Globus pallidus (tissue), 1 donor: ENCODE results near the gene SLC35F3.
"Not testable (repeated sequence)": the region's sequence is repeated elsewhere in the genome, so short reads cannot be mapped to it uniquely, and the experiment has no call there.

ENCODE experiments used
- DNase-seq: peaks from one replicate; pipeline ENCODE4 v3.0.0-alpha.2; 2015; ENCODE audit warnings: low spot score

Gene SLC35F3

GRCh38 chr1:234107416-234108021, 203.0 kb downstream of the SLC35F3 start:
- no peak for DNase-seq

- no peak for DNase-seq
These were observed 204.4 kb downstream of the SLC35F3 start for GRCh38 chr1:234108921-234109320.

GRCh38 chr1:234109840-234110239, 205.4 kb downstream of the SLC35F3 start:
- no peak for DNase-seq

- DNase-seq: peak; percentile 38
These were observed 207.1 kb downstream of the SLC35F3 start for GRCh38 chr1:234111458-234112142.

GRCh38 chr1:234114648-234115307, 210.3 kb downstream of the SLC35F3 start:
- peak; percentile 45 for DNase-seq

- no peak for DNase-seq
These were observed 214.4 kb downstream of the SLC35F3 start for GRCh38 chr1:234118911-234119310.

GRCh38 chr1:234119431-234119830, 215.0 kb downstream of the SLC35F3 start:
- no peak for DNase-seq

GRCh38 chr1:234120327-234120944, 216.0 kb downstream of the SLC35F3 start:
- no peak for DNase-seq

- DNase-seq: not testable (repeated sequence)
These were observed 217.2 kb downstream of the SLC35F3 start for GRCh38 chr1:234121659-234122058.

GRCh38 chr1:234122571-234122970, 218.1 kb downstream of the SLC35F3 start:
- DNase-seq: not testable (repeated sequence)

- DNase-seq: no peak
These were observed 219.4 kb downstream of the SLC35F3 start for GRCh38 chr1:234123867-234124266.

GRCh38 chr1:234125283-234125682, 220.8 kb downstream of the SLC35F3 start:
- DNase-seq: no peak

- no peak for DNase-seq
These were observed 221.2 kb downstream of the SLC35F3 start for GRCh38 chr1:234125714-234126113.

GRCh38 chr1:234127026-234127671, 222.7 kb downstream of the SLC35F3 start:
- DNase-seq: no peak

GRCh38 chr1:234132795-234133194, 228.3 kb downstream of the SLC35F3 start:
- DNase-seq: no peak

GRCh38 chr1:234134878-234135277, 230.4 kb downstream of the SLC35F3 start:
- DNase-seq: no peak

GRCh38 chr1:234135501-234135900, 231.0 kb downstream of the SLC35F3 start:
- no peak for DNase-seq

GRCh38 chr1:234136073-234136472, 231.6 kb downstream of the SLC35F3 start:
- no peak for DNase-seq

GRCh38 chr1:234139966-234140365, 235.5 kb downstream of the SLC35F3 start:
- DNase-seq: no peak

- DNase-seq: no peak
These were observed 235.9 kb downstream of the SLC35F3 start for GRCh38 chr1:234140388-234140787.

- no peak for DNase-seq
These were observed 236.5 kb downstream of the SLC35F3 start for GRCh38 chr1:234141006-234141405.

GRCh38 chr1:234143681-234144080, 239.2 kb downstream of the SLC35F3 start:
- DNase-seq: no peak
